ENCODE data around the gene ZNF438. TPM values are rescaled to one million over a fixed set of nuclear protein-coding genes. Genes with fewer than 3 reads are reported as not detected.

ZNF438 gene
- total and polyA plus RNA-seq, 2 of the 13 experiments (the other 11 are each of a cell fraction or from before 2014, with no cell fraction given) = 0.75 to 0.83 TPM

GRCh38 chr10:30883116-30883515 is 148.5 kb downstream of the ZNF438 start (continued):
- TF ChIP-seq ZBTB2 (CRISPR knock-in tag; IDR thresholded peaks at IDR 0.05; ENCODE audit: low read depth) = no peak
- TF ChIP-seq AGO1 (IDR thresholded peaks at IDR 0.05; ENCODE audit: low read depth, low read length, poor library complexity, severe bottlenecking) = no peak
- TF ChIP-seq RFX1 (IDR thresholded peaks at IDR 0.05) = no peak
- no peak for TF ChIP-seq CBX1 (IDR thresholded peaks at IDR 0.05; ENCODE audit: low read depth)
- TF ChIP-seq XRCC5 (optimal IDR thresholded peaks at IDR 0.05; ENCODE audit: low read length) = no peak
- no peak for TF ChIP-seq ZFP62 (CRISPR knock-in tag; IDR thresholded peaks at IDR 0.05)
- TF ChIP-seq ZNF749 (CRISPR knock-in tag; IDR thresholded peaks at IDR 0.05; ENCODE audit: borderline replicate concordance) = no peak
- no peak for TF ChIP-seq GPN1 (CRISPR knock-in tag; IDR thresholded peaks at IDR 0.05; ENCODE audit: borderline replicate concordance)

GRCh38 chr10:30882281-30882680 is 149.4 kb downstream of the ZNF438 start:
- Histone ChIP-seq H3K4me3 (replicated peaks in 1 of 3; ENCODE audit: insufficient read depth in 1 of 3, low read depth in 2 of 3, low read length in 3 of 3) (no peak overlapping the region), H3K9me3 (ENCODE audit: low read length) (no peaks in the 10 kb centered on the region), H3K4me2 (ENCODE audit: low read depth, low read length) (no peak overlapping the region), H4K20me1 (ENCODE audit: insufficient read depth, low read length) (no peaks in the 10 kb centered on the region), H3K36me3 (replicated peaks in 1 of 2; ENCODE audit: control insufficient read depth in 1 of 2, insufficient read depth in 2 of 2, low read length in 2 of 2) (no peaks in the 10 kb centered on the region), H3K79me2 (ENCODE audit: insufficient read depth, low read length) (no peaks in the 10 kb centered on the region), H3K9ac (ENCODE audit: insufficient read depth, low read depth, low read length) (no peak overlapping the region), H3K27me3 (ENCODE audit: control insufficient read depth in 1 of 2, insufficient read depth in 2 of 2, low read length in 2 of 2) (no peaks in the 10 kb centered on the region), H3K4me1 (ENCODE audit: insufficient read depth, low read length) (no peaks in the 10 kb centered on the region), H3K27ac (ENCODE audit: extremely low read length, insufficient read depth, low read length) (no peak overlapping the region), H2AFZ (ENCODE audit: low read length) (no peak overlapping the region)
- FAIRE-seq = no peak
- WGBS (ENCODE audit: low lambda C conversion rate) = 7% methylated on average over 1 of the region's 1 CpG
- intact Hi-C loops (cut with micrococcal nuclease; ENCODE audit: unreplicated experiment) (no loop called here), in situ Hi-C loops (cut with HindIII; ENCODE audit: extremely low pct_ligation_motif_present, low pct_unique_long_range_greater_than_20kb) (no loop called here)
- DNase-seq (ENCODE audit: low spot score) = no peak
- BruUV-seq (replicated peaks) = no TSS peak
- TF ChIP-seq TFAP4 (IDR thresholded peaks at IDR 0.05; ENCODE audit: borderline replicate concordance, low read depth) (no peak), KMT2A (CRISPR knock-in tag; IDR thresholded peaks at IDR 0.05) (no peak), ZNF253 (CRISPR knock-in tag; IDR thresholded peaks at IDR 0.05; ENCODE audit: borderline replicate concordance) (no peak), KLF13 (CRISPR knock-in tag; IDR thresholded peaks at IDR 0.05) (no peak), CHD4 (IDR thresholded peaks at IDR 0.05; ENCODE audit: borderline replicate concordance, low read length) (no peak), ZNF256 (CRISPR knock-in tag; conservative IDR thresholded peaks at IDR 0.05) (no peak), ZNF160 (CRISPR knock-in tag; IDR thresholded peaks at IDR 0.05) (no peak), BRD4 (CRISPR knock-in tag; IDR thresholded peaks at IDR 0.05) (no peak)
- TF ChIP-seq, protein P1, sequence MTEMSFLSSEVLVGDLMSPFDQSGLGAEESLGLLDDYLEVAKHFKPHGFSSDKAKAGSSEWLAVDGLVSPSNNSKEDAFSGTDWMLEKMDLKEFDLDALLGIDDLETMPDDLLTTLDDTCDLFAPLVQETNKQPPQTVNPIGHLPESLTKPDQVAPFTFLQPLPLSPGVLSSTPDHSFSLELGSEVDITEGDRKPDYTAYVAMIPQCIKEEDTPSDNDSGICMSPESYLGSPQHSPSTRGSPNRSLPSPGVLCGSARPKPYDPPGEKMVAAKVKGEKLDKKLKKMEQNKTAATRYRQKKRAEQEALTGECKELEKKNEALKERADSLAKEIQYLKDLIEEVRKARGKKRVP (CRISPR knock-in tag; IDR thresholded peaks at IDR 0.05) = no peak
- TF ChIP-seq, protein P2, sequence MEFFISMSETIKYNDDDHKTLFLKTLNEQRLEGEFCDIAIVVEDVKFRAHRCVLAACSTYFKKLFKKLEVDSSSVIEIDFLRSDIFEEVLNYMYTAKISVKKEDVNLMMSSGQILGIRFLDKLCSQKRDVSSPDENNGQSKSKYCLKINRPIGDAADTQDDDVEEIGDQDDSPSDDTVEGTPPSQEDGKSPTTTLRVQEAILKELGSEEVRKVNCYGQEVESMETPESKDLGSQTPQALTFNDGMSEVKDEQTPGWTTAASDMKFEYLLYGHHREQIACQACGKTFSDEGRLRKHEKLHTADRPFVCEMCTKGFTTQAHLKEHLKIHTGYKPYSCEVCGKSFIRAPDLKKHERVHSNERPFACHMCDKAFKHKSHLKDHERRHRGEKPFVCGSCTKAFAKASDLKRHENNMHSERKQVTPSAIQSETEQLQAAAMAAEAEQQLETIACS (CRISPR knock-in tag; IDR thresholded peaks at IDR 0.05) = no peak
- ATAC-seq = no peak
- CTCF ChIA-PET (ENCODE audit: low intra/inter-chr PET ratio, low total read pairs) = no interaction called here
- POLR2A ChIA-PET = no interaction called here

Measured in HepG2 (cell line).